ENCODE results near the gene CNNM2.
"Not testable (repeated sequence)": the region's sequence is repeated elsewhere in the genome, so short reads cannot be mapped to it uniquely, and the experiment has no call there.

The CNNM2 gene

GRCh38 chr10:103055105-103055504, 137.0 kb downstream of the CNNM2 start:
- peaks cover 16% of the 10 kb centered on the region for H3K4me1 Mint-ChIP-seq (ENCODE audit: low read depth)
- H3K27me3 Mint-ChIP-seq = no peaks in the 10 kb centered on the region
- peaks cover 14% of the 10 kb centered on the region for H3K36me3 Mint-ChIP-seq
- H3K27ac Mint-ChIP-seq = no peak overlapping the region
- no peaks in the 10 kb centered on the region for H3K9me3 Mint-ChIP-seq (ENCODE audit: low read depth)
- H3K4me3 Mint-ChIP-seq = no peak overlapping the region

GRCh38 chr10:103058034-103058433, 139.9 kb downstream of the CNNM2 start:
- Mint-ChIP-seq H3K27me3 (no peaks in the 10 kb centered on the region), H3K4me3 (no peak overlapping the region), H3K4me1 (ENCODE audit: low read depth) (peaks cover 16% of the 10 kb centered on the region), H3K9me3 (ENCODE audit: low read depth) (no peaks in the 10 kb centered on the region), H3K36me3 (peaks cover 10% of the 10 kb centered on the region), H3K27ac (no peak overlapping the region)

DNA sequence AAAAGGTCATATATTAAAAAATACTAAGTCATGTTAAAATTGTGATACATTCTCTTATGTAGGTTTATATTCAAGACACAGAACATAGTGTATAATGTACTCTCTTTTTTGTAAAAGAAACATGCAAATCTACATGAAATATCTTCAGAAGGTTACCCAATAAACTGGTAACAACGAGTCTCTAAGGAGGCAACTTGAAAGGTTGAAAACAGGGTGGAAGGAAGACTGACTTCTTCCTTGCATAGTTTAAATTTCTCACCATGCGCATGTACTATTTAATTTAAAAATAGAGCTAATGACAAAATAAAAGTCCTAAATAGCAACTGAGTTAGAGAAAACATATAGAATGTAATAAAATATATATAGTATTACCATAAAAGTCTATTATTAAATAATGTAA, 142.5 kb downstream of the CNNM2 start:
- Mint-ChIP-seq H3K4me1 (ENCODE audit: low read depth) (no peaks in the 10 kb centered on the region), H3K9me3 (ENCODE audit: low read depth) (no peaks in the 10 kb centered on the region), H3K27ac (no peak overlapping the region), H3K4me3 (no peak overlapping the region), H3K36me3 (peaks cover 10% of the 10 kb centered on the region), H3K27me3 (no peaks in the 10 kb centered on the region)

DNA sequence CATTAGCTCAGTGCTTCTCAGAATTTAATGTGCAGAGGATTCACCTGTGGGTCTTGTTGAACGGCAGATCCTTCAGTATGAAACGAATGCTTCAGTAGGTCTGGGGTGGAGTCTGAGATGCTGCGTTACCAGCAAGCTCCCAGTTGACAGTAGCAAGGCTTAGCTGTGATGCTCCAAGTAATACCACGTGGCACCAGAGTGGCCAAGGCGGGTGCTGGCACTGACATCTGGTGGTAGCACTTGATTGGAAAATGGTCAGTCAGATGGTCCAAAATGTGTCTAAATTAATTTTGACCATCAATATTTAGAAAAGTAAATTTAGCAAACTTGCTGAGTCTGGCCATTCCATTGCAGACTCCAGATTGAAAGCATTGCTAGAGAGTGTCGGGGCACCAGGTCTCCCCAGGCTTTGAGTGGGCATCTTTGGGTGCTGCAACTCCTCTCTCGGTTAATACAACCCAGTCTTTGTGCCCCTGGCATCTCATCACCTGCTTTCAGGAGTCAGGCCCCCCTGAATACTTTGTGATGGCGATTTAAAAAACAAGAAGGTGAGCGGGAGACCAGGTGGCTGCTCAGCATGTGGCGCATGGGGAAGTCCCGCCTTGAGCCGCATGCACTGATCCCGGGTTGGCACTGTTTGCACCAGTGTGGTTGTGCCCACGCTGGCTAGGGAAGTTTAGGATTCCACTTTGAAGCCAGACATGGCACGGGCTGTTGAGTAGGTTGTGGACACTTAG, 144.9 kb downstream of the CNNM2 start:
- Mint-ChIP-seq H3K27ac (no peak overlapping the region), H3K27me3 (no peaks in the 10 kb centered on the region), H3K4me3 (no peak overlapping the region)

GRCh38 chr10:103064956-103065355, 146.9 kb downstream of the CNNM2 start:
- H3K4me3 Mint-ChIP-seq = no peak overlapping the region
- no peak overlapping the region for H3K27ac Mint-ChIP-seq
- H3K4me1 Mint-ChIP-seq (ENCODE audit: low read depth) = peaks cover 13% of the 10 kb centered on the region
- no peaks in the 10 kb centered on the region for H3K9me3 Mint-ChIP-seq (ENCODE audit: low read depth)
- H3K36me3 Mint-ChIP-seq = no peaks in the 10 kb centered on the region
- H3K27me3 Mint-ChIP-seq = no peaks in the 10 kb centered on the region

More for the DNA sequence above, 144.9 kb downstream of the CNNM2 start:
- Mint-ChIP-seq H3K36me3 (peaks cover 2% of the 10 kb centered on the region), H3K9me3 (ENCODE audit: low read depth) (no peaks in the 10 kb centered on the region), H3K4me1 (ENCODE audit: low read depth) (no peaks in the 10 kb centered on the region)

DNA sequence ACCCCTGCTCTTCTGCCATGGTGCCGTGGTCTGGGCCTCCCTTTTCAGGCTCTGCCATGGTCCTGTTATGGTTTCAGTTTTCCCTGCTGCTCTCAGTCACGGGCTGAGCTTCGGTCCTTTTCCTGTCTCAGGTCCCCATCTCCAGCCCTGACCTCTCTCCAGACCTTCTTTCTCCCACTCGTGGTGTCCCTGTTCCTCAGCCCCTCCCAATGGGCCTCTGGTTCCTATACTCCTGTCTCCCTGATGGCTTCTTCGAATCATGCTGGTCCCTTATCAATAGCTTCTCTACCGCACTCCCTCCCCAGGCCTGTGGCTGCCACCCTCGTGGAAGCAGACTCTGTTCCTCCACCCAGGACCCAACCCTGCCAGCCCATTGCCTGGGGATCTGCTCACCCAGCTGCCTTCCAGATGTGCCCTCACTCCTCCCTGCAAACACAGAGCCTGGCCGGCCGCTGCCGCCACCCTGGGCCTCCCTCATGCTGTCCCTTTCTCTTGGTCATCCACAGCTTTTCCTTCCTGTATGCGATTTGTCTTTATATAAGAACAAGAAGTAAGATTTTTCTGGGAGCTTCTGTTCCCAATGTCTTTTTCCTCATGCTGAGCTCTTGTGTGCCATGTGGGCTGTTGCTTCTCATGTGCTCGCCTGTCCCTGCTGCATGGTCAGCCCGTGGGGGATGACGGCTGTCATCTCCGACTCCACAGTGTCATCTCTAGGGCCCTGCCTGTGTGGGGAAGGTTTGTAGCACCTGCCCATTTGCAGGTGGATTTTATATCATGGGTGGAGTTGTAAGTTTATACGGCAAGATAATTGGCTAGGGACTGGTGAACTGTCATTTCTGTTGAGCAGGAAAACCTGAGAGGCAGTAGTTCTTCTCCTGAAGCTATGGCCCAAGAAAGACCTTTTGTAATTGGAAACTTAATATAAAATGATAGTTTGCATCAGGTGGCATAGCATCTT, 148.3 kb downstream of the CNNM2 start:
- Mint-ChIP-seq H3K36me3 (no peaks in the 10 kb centered on the region), H3K27me3 (no peaks in the 10 kb centered on the region), H3K4me3 (no peak overlapping the region), H3K4me1 (ENCODE audit: low read depth) (peaks cover 24% of the 10 kb centered on the region), H3K9me3 (ENCODE audit: low read depth) (no peaks in the 10 kb centered on the region), H3K27ac (no peak overlapping the region)

DNA sequence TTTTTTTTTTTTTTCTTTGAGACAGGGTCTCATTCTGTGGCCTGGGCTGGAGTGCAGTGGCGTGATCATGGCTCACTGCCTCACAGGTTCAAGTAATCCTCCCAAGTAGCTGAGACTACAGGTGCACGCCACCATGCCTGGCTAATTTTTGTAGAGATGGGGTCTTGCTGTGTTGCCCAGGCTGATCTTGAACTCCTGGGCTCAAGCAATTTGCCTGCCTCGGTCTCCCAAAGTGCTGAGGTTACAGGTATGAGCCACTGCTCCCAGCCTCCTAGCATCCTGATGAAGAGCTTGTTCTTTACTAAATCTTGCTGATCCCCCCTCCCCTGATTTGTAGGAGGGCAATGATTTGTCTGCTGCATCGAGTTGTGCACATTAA, 149.0 kb downstream of the CNNM2 start:
- H3K4me1 Mint-ChIP-seq (ENCODE audit: low read depth) = peaks cover 24% of the 10 kb centered on the region
- H3K9me3 Mint-ChIP-seq (ENCODE audit: low read depth); H3K36me3 Mint-ChIP-seq; H3K4me3 Mint-ChIP-seq; H3K27ac Mint-ChIP-seq; H3K27me3 Mint-ChIP-seq: not testable (repeated sequence)

DNA sequence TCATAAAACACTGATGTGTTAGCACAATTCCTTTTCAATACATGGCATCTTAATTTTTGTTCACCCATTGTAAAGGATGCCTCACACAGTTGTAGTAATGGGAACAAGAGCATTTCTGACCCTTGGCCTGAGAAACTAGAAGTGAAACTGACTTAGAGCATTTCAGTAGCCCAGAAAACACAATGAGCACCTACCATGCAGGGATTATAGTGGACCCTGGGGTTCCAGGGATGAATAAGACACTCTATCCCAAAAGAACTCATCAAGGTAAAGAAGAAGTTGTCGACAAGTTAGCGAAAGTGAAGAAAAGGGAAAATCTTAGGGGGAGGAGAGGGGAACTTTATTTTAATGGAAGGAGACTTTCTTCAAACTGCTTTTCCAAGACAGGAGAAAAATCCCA, 149.4 kb downstream of the CNNM2 start:
- Mint-ChIP-seq H3K9me3 (ENCODE audit: low read depth) (no peaks in the 10 kb centered on the region), H3K27me3 (no peaks in the 10 kb centered on the region), H3K36me3 (no peaks in the 10 kb centered on the region), H3K4me1 (ENCODE audit: low read depth) (peaks cover 24% of the 10 kb centered on the region), H3K27ac (no peak overlapping the region), H3K4me3 (no peak overlapping the region)

DNA sequence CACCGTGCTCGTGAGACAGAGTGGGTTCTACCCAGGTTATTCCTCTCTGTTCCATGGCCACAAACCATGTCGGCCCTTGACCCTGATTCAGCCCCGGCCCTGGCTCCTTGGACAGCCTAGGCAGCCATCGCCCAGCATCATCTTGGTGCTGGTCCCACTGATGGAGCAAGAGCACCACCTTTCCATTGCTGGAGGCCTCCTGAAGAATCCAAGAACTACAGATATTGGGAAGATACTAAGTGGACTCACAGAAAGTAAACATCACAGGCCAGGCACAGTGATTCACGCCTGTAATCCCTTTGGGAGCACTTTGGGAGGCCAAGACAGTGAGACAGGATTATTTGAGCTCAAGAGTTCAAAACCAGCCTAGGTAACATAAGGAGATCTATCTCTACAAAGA, 149.9 kb downstream of the CNNM2 start:
- Mint-ChIP-seq H3K36me3 (no peaks in the 10 kb centered on the region), H3K4me3 (no peak overlapping the region), H3K9me3 (ENCODE audit: low read depth) (no peaks in the 10 kb centered on the region), H3K27me3 (no peaks in the 10 kb centered on the region), H3K4me1 (ENCODE audit: low read depth) (peaks cover 24% of the 10 kb centered on the region), H3K27ac (no peak overlapping the region)

- Mint-ChIP-seq H3K4me3 (no peak overlapping the region), H3K9me3 (ENCODE audit: low read depth) (no peaks in the 10 kb centered on the region), H3K27ac (no peak overlapping the region), H3K36me3 (no peaks in the 10 kb centered on the region), H3K27me3 (no peaks in the 10 kb centered on the region), H3K4me1 (ENCODE audit: low read depth) (peaks cover 24% of the 10 kb centered on the region)
These were observed 151.6 kb downstream of the CNNM2 start for GRCh38 chr10:103069453-103070331.

DNA sequence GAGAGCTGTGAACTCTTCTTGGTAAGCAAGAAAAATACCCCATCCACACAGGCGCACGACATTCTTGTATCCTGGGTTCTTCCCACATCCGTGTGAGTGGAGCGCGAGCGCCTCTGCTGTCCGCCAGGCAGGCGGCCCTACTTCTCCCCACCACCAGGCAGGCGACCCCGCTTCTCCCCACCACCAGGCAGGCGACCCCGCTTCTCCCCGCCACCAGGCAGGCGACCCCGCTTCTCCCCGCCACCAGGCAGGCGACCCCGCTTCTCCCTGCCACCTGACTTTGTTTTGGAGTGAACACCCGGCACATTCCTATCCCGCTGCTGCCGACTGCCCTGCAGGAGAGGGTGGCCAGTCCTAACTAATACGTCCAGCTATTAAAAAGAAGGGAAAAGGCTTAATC, 154.2 kb downstream of the CNNM2 start:
- Mint-ChIP-seq H3K27ac (no peak overlapping the region), H3K36me3 (peaks cover 2% of the 10 kb centered on the region), H3K9me3 (ENCODE audit: low read depth) (no peaks in the 10 kb centered on the region), H3K27me3 (no peaks in the 10 kb centered on the region), H3K4me3 (no peak overlapping the region), H3K4me1 (ENCODE audit: low read depth) (peaks cover 24% of the 10 kb centered on the region)

- Mint-ChIP-seq H3K27ac (no peak overlapping the region), H3K36me3 (peaks cover 6% of the 10 kb centered on the region), H3K27me3 (no peaks in the 10 kb centered on the region), H3K4me3 (no peak overlapping the region), H3K9me3 (ENCODE audit: low read depth) (no peaks in the 10 kb centered on the region), H3K4me1 (ENCODE audit: low read depth) (peaks cover 24% of the 10 kb centered on the region)
These were observed 154.8 kb downstream of the CNNM2 start for GRCh38 chr10:103072891-103073290.

GRCh38 chr10:103077020-103077419, 158.9 kb downstream of the CNNM2 start:
- Mint-ChIP-seq H3K36me3 (peaks cover 6% of the 10 kb centered on the region), H3K9me3 (ENCODE audit: low read depth) (no peaks in the 10 kb centered on the region), H3K27ac (no peak overlapping the region), H3K4me3 (no peak overlapping the region), H3K27me3 (no peaks in the 10 kb centered on the region), H3K4me1 (ENCODE audit: low read depth) (no peaks in the 10 kb centered on the region)

GRCh38 chr10:103077491-103078308, 159.6 kb downstream of the CNNM2 start:
- peaks cover 6% of the 10 kb centered on the region for H3K36me3 Mint-ChIP-seq
- no peaks in the 10 kb centered on the region for H3K4me1 Mint-ChIP-seq (ENCODE audit: low read depth)
- no peak overlapping the region for H3K27ac Mint-ChIP-seq
- H3K9me3 Mint-ChIP-seq (ENCODE audit: low read depth) = no peaks in the 10 kb centered on the region
- H3K27me3 Mint-ChIP-seq = no peaks in the 10 kb centered on the region
- no peak overlapping the region for H3K4me3 Mint-ChIP-seq

Data from activated naive CD8-positive, alpha-beta T cell (primary cell).